Measurements from ENCODE around the gene GGNBP2. TPM values are rescaled to one million over a fixed set of nuclear protein-coding genes. Genes with fewer than 3 reads are reported as not detected.

GGNBP2 gene
- total RNA-seq (86.8 TPM), polyA plus RNA-seq (ENCODE audit: insufficient read depth, low read depth, low replicate concordance) (43.0 TPM)
- long read RNA-seq, donor 1, transcript GGNBP2-214 (4 exons, 695 nt) = major isoform, 5 of 13 reads
- long read RNA-seq, donor 1, partial matches to known transcripts = 0 of 13 reads
- long read RNA-seq, donor 1, other reads (novel, unspliced or antisense) = 0 of 13 reads
- long read RNA-seq, donor 2, transcript GGNBP2-218 (2 exons, 680 nt) = major isoform, 5 of 12 reads
- long read RNA-seq, donor 2, partial matches to known transcripts = 0 of 12 reads
- long read RNA-seq, donor 2, other reads (novel, unspliced or antisense) = 0 of 12 reads
- long read RNA-seq, donor 3, transcript GGNBP2-214 (4 exons, 695 nt) = major isoform, 7 of 22 reads
- long read RNA-seq, donor 3, transcript GGNBP2-218 (2 exons, 680 nt) = minor isoform, 5 of 22 reads
- long read RNA-seq, donor 3, partial matches to known transcripts = 5 of 22 reads
- long read RNA-seq, donor 3, other reads (novel, unspliced or antisense) = 0 of 22 reads
- long read RNA-seq, donor 4, partial matches to known transcripts = 10 of 16 reads
- long read RNA-seq, donor 4, other reads (novel, unspliced or antisense) = 0 of 16 reads
- long read RNA-seq, donor 5 = 0 reads
- long read RNA-seq, donor 6, transcript GGNBP2-218 (2 exons, 680 nt) = major isoform, 6 of 16 reads
- long read RNA-seq, donor 6, partial matches to known transcripts = 6 of 16 reads
- long read RNA-seq, donor 6, other reads (novel, unspliced or antisense) = 0 of 16 reads
- long read RNA-seq, donor 7, partial matches to known transcripts = 68 of 91 reads
- long read RNA-seq, donor 7, other reads (novel, unspliced or antisense) = 13 of 91 reads
- long read RNA-seq, donor 8, partial matches to known transcripts = 12 of 20 reads
- long read RNA-seq, donor 8, other reads (novel, unspliced or antisense) = 0 of 20 reads
- long read RNA-seq, donor 9, partial matches to known transcripts = 0 of 6 reads
- long read RNA-seq, donor 9, other reads (novel, unspliced or antisense) = 0 of 6 reads
- long read RNA-seq, donor 10, transcript GGNBP2-214 (4 exons, 695 nt) = major isoform, 5 of 33 reads
- long read RNA-seq, donor 10, partial matches to known transcripts = 20 of 33 reads
- long read RNA-seq, donor 10, other reads (novel, unspliced or antisense) = 0 of 33 reads

DNA sequence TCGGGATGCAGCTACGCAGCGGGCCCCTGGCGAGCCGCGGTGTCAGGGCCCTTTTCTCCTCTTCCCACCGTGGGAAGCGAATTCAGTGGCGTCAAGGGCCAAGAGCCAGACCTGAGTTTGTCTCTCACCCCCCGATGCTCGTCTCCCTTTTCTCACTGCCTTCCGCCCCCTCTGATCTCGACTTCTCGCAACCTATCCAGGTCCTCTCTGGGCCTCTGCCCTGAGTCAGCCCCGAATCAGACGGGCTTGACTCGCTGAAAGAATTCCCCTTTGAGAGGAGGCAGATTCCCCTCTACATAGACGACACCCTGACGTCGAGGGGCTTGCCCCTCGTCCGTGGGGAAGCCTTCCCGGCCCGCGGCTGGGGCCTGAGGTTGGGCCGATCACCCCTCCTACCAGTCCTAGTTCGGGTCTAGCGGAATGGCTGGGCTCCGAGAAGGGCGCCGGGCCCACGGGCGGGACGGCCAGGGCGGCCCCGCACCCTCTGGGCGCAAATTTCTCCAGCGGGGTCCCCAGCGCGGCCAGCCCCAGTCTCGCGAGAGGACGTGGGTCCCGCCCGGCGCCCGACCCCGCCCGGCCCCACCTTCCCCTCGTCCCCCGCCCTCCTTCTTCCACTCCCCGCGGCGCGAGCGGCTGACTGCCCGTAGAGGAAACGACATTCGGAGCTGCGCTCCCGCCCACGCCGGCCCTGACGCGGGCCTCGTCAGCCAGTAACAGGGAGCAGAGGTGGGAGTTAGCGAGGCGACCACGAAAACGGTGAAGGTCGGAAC, at the start of gene GGNBP2:
Gene GGNBP2 (plus strand): TSS at position 613 of the 770 bp plus-strand sequence. CDS start 806 bp downstream, outside the sequence.
- FAIRE-seq (no peak), DNase-seq (peak; percentile 94 to 98 (median 97))
- TF ChIP-seq, protein P1, sequence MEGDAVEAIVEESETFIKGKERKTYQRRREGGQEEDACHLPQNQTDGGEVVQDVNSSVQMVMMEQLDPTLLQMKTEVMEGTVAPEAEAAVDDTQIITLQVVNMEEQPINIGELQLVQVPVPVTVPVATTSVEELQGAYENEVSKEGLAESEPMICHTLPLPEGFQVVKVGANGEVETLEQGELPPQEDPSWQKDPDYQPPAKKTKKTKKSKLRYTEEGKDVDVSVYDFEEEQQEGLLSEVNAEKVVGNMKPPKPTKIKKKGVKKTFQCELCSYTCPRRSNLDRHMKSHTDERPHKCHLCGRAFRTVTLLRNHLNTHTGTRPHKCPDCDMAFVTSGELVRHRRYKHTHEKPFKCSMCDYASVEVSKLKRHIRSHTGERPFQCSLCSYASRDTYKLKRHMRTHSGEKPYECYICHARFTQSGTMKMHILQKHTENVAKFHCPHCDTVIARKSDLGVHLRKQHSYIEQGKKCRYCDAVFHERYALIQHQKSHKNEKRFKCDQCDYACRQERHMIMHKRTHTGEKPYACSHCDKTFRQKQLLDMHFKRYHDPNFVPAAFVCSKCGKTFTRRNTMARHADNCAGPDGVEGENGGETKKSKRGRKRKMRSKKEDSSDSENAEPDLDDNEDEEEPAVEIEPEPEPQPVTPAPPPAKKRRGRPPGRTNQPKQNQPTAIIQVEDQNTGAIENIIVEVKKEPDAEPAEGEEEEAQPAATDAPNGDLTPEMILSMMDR (IDR thresholded peaks at IDR 0.05; ENCODE audit: borderline replicate concordance, extremely low read depth, insufficient read depth) = no peak
- Histone ChIP-seq H3K27me3 (ENCODE audit: control insufficient read depth, insufficient read depth, low read length) (no peaks in the 10 kb centered on the region), H3K9ac (ENCODE audit: low read length in 3 of 3) (peak within 1 kb of the TSS; percentile 89 to 96 (median 92)), H3K4me3 (ENCODE audit: low read length in 3 of 3) (peak within 1 kb of the TSS; percentile 83 to 95 (median 90)), H3K36me3 (ENCODE audit: control insufficient read depth in 2 of 3, insufficient read depth in 3 of 3, low read length in 3 of 3) (peaks cover 0 to 4% (median 0%) of the 10 kb centered on the region in 3 donors), H3K27ac (ENCODE audit: low read depth in 2 of 2, low read length in 2 of 2) (peak within 1 kb of the TSS; percentile 99 to 100), H3K4me1 (ENCODE audit: control insufficient read depth in 2 of 3, insufficient read depth in 2 of 3, low read depth in 1 of 3, low read length in 3 of 3) (peaks cover 7 to 19% (median 14%) of the 10 kb centered on the region in 3 donors), H3K9me3 (ENCODE audit: control insufficient read depth in 2 of 3, insufficient read depth in 1 of 3, low read length in 3 of 3) (no peaks in the 10 kb centered on the region)
- intact Hi-C loops (cut with DNase I) = no loop called here

- intact Hi-C loops (cut with DNase I) = no loop called here
- no peak for DNase-seq
- no peaks in the 10 kb centered on the region for H3K27me3 ChIP-seq (ENCODE audit: control insufficient read depth, insufficient read depth, low read length)
- peaks cover 12 to 66% (median 40%) of the 10 kb centered on the region in 3 donors for H3K36me3 ChIP-seq (ENCODE audit: control insufficient read depth in 2 of 3, insufficient read depth in 3 of 3, low read length in 3 of 3)
- H3K27ac ChIP-seq (ENCODE audit: low read depth in 2 of 2, low read length in 2 of 2) = no peak overlapping the region
- H3K9ac ChIP-seq (ENCODE audit: low read length in 3 of 3) = no peak overlapping the region
- FAIRE-seq = no peak
- H3K4me3 ChIP-seq (ENCODE audit: low read length in 3 of 3) = no peak overlapping the region
- no peaks in the 10 kb centered on the region for H3K4me1 ChIP-seq (ENCODE audit: control insufficient read depth in 2 of 3, insufficient read depth in 2 of 3, low read depth in 1 of 3, low read length in 3 of 3)
- H3K9me3 ChIP-seq (ENCODE audit: control insufficient read depth in 2 of 3, insufficient read depth in 1 of 3, low read length in 3 of 3) = no peaks in the 10 kb centered on the region
- TF ChIP-seq, protein P1 (IDR thresholded peaks at IDR 0.05; ENCODE audit: borderline replicate concordance, extremely low read depth, insufficient read depth) = no peak
Measured at GRCh38 chr17:36495076-36495578, 49.6 kb upstream of the GGNBP2 start.
